ENCODE measurements around the gene RNF186.
"Not testable (repeated sequence)": the region's sequence is repeated elsewhere in the genome, so short reads cannot be mapped to it uniquely, and the experiment has no call there.

The RNF186 gene

DNA sequence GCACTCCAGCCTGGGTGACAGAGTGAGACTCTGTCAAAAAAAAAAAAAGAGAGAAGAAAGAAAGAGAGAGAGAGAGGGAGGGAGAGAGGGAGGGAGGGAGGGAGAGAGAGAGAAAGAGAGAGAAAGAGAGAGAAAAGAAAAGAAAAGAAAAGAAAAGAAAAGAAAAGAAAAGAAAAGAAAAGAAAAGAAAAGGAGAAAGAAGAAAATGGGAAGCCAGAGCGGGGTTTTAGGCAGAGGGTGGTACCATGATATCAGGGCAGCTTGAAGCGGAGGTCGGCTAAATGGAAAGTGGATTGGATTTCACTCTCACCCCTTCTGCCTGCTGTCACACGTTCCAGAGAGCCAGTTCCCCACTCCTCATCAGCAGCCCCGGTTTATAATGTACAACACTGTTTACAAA, 17.3 kb downstream of the RNF186 start:
- no peak for DNase-seq (ENCODE audit: low read depth in 2 of 2, low spot score in 1 of 2)

DNA sequence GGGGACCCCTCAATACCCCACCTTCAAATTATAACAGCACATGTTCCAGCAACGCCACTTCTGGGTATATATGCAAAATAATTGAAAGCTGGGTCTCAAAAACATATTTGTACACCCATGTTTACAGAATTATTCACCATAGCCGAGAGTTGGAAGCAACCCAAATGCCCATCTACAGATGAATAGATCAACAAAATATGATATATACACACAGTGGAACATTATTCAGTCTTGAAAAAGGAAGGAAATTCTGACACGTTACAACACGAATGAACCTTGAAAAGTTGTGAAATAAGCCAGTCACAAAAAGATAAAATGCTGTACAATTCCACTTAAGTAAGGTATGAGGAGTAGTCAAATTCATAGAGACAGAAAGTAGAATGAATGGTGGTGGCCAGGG, 20.5 kb downstream of the RNF186 start:
- DNase-seq (ENCODE audit: low read depth in 2 of 2, low spot score in 1 of 2) = no peak

DNA sequence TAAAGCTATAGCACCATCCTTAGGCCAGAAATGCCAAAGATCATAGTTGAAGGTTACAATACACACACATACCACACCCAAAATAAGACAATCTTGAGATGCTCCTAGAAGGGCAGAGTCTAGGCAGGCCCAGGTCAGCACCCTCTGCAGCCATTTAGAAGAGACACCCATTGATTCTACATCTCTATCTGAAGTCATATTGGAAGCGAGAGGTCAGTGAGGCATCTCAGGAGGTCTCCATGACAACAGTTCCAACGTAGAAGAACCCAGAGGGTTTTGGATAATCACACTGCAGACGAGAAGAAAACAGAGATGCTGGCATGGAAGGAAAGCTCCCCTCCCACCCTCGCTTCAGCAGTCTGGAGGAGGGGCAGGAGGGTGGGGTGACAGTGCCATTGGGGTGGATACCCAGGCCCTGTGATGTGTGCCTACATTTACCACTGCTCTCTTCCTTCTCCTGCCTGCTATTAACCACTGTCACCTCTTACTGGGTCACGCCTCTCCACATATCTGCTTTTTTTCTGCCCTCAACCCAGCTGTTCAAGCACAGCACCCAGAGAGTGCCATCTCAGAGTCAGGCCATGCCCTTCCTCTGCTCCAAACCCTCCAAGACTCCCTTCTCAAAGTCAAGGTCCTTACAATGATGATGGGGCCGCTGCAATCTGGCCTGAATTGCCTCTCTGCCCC, 21.6 kb downstream of the RNF186 start:
- no peak for DNase-seq (ENCODE audit: low read depth in 2 of 2, low spot score in 1 of 2)

DNA sequence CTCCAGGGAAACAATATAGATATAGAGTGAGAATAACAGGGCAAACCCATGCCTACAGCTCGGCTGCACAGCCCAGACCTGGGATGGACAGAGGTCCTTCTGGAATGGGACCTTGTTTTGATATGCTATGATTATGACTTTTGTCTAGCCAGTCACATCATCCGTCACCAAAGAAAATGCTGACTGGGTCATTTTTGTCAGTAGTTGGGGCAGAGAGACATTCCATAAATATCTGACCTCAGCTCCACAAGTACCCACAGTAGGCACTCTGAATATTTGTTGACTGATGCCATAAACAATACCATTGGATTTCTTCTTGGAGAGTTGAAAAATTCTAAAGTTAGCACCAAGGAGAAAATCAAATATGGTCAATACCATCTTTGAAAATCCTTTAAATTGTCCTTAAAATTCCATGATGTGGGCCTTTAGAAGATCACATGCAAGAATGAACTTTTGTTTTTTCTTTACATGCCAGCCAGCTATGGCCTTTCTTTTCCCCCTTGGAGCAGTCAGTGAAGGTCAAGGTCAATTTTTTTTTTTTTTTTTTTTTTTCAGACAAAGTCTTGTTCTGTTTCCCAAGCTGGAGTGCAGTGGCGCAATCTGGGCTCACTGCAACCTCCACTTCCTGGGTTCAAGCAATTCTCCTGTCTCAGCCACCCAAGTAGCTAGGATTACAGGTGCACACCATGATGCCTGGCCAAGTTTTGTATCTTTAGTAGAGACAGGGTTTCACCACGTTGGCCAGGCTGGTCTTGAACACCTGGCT, 22.7 kb downstream of the RNF186 start:
- no peak for DNase-seq (ENCODE audit: low read depth in 2 of 2, low spot score in 1 of 2)

DNA sequence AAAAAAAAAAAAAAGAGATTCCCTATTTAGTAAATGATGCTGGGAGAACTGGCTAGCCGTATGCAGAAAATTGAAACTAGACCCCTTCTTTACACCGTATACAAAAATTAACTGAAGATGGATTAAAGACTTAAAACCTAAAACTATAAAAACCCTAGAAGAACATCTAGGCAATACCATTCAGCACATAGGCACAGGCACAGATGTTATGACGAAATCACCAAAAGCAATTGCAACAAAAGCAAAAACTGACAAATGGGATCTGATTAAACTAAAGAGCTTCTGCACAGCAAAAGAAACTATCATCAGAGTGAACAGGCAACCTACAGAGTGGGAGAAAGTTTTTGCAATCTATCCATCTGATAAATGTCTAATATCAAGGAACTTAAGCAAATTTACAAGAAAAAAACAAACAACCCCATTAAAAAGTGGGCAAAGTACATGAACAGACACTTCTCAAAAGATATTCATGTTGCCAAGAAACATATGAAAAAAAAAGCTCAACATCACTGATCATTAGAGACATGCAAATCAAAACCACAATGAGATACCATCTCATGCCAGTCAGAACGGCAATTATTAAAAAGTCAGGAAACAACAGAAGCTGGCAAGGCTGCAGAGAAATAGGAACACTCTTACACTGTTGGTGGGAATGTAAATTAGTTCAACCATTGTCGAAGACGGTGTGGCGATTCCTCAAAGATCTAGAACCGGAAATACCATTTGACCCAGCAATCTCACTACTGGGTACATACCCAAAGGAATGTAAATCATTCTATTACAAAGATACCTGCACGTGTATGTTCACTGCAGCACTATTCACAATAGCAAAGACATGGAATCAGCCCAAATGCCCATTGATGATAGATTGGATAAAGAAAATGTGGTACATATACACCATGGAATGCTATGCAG, 24.8 kb downstream of the RNF186 start:
- DNase-seq (ENCODE audit: low read depth in 2 of 2, low spot score in 1 of 2) = not testable (repeated sequence)

DNA sequence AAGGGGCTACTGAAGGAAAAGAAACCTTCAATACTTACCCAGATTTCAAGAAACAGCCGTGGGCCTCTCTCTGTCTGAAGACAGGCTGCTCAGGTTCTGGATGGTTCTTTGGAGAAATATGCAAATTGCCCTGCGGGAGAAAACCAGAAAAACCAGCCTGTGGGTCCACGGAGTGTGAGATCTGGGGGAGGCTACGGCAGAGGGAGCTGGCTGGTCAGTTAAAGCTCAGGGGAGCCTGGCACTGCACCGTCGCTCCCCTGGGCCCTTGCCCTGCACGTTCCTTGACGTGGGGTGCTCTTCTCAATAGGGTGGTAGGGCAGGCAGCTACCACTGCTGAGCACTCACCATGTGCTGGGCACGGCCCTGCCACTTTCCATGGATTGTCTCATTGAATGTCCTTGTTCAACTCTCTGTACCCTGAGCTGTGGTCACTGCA, 28.1 kb downstream of the RNF186 start:
- no peak for DNase-seq (ENCODE audit: low read depth in 2 of 2, low spot score in 1 of 2)

DNA sequence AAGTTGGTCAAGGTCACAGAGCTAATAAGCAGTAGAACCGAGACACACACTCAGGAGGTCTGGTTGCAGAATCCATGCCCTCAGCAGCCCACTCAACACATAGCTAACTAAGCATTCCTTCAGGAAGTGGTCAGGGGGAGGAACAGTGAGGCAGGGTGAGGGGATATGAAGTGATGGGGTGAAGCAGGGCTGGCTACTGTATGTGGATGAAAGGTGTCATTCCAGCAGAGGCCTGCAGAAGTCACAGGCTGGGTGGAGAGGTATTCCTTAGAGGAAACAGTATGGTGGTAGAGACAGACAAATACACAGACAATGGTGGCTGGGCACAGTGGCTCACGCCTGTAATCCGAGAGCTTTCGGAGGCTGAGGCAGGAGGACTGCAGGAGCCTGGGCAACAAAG, 29.4 kb downstream of the RNF186 start:
- no peak for DNase-seq (ENCODE audit: low read depth in 2 of 2, low spot score in 1 of 2)

DNA sequence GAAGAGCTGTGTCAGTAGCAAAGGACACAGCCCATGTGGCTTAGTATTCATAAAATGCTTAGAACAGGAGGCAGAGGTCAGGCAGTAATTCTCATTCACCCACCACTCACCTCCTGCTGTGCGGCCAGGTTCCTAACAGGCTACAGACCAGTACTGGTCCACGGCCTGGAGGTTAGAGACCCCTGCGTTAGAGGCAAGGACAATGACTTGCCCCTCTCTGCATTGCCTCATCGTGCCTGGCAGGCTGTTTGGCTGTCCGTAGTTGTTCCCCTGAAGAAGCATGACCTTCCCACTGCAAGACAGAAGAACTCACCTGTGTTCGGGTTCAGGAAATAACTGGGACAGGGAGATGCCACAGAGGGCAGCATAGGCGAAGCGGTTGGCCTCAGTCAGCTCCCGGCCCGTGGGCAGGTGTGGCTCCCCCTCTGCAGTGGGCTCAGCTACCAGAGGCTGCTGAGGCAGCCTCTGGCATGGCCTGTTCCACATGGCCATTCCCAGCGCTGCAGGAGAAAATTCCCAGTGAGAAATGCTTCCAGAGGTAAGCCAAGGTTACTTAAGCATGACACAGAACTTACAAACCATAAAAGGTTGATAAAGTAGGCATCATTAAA, 34.7 kb downstream of the RNF186 start:
- DNase-seq (ENCODE audit: low read depth in 2 of 2, low spot score in 1 of 2) = no peak

DNA sequence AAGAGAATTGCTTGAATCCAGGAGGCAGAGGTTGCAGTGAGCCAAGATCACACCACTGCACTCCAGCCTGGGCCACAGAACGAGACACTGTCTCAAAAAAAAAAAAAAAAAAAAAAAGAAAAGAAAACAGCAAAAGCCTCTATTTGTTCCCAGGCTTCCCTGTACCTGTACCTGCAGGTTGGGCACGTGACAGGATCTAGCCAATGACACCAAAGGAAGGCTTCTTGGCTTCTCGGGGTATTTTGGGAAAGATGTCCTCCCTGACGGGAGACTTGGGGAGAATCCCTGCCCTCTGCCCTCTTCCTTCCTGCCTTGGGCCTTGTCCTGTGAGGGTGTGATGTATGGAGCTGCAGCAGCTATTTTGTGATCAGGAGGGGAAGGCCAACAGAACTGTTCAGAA, 38.1 kb downstream of the RNF186 start:
- no peak for DNase-seq (ENCODE audit: low read depth in 2 of 2, low spot score in 1 of 2)

DNA sequence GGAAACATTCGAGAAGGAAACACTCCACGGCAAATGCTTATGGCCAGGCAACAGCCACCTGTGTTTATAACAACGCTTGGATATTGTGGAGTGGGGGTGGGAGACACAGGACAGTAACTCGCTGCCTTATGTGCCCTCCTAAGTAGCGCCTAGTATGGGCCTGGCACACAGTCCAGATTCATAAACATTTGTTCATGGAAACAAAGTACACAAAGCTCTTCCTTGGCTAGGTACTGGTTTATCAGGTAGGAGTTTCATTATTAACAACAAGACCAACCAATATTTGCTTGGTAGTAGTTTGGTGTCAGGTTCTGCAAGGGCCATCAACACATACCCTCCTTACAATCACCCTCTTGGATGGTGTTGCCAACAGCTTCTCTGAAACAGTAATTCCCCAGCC, 38.8 kb downstream of the RNF186 start:
- DNase-seq (ENCODE audit: low read depth in 2 of 2, low spot score in 1 of 2) = no peak

DNA sequence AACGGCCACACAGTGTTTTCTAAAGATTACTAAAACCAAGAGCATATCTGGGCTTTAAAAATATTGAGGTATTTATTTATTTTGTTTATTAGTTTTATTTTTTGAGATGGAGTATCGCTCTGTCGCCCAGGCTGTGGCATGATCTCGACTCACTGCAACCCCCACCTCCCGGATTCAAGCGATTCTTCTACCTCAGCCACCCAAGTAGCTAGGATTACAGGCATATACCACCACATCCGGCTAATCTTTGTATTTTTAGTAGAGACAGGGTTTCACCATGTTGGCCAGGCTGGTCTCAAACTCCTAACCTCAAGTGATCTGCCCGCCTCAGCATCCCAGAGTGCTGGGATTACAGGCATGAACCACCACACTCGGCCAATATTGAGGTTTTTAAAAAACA, 39.3 kb downstream of the RNF186 start:
- no peak for DNase-seq (ENCODE audit: low read depth in 2 of 2, low spot score in 1 of 2)

DNA sequence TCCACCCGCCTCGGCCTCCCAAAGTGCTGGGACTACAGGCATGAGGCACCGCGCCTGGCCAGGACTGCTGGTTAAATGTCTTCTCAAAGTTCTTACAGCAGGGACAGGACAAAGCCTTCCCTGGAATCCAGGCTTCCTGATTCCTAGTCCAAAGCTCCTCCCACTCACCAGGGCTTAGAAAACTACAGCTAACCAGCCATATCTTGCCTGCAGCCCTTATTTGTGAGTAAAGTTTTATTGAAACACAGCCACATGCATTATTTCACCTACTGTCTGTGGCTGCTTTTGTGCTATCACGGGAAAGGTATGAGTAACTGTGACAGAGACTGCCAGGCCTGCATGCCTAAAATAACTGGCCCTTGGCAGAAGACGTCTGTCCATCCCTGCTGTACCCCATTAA, 39.8 kb downstream of the RNF186 start:
- no peak for DNase-seq (ENCODE audit: low read depth in 2 of 2, low spot score in 1 of 2)

DNA sequence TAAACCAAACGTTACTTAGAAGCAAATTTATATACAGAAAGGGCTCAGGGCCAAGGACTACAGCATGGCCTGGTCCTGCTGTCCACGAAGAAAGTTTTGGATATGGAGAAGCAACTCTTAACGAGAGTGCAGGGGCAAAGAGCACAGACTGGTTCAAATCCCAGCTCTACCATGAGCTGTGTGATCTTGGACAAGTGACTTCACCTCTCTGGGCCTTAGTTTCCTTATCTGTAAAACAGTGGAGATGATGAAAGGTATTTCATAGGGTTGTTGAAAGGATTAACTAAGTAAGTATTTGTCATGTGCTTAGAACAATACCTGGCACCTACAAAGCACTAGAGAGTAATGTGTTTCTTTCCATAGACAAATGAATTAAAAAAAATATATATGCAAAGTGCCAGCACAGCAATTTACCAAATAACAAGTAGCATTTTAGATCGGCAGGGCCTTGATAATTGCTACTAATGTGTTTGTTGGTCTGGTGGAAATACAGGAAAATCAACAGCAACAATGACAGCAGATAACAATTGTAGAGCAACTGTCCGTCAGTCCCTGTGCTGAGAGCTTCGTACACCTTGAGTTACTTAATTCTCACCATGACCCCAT, 40.8 kb downstream of the RNF186 start:
- DNase-seq (ENCODE audit: low read depth in 2 of 2, low spot score in 1 of 2) = no peak

DNA sequence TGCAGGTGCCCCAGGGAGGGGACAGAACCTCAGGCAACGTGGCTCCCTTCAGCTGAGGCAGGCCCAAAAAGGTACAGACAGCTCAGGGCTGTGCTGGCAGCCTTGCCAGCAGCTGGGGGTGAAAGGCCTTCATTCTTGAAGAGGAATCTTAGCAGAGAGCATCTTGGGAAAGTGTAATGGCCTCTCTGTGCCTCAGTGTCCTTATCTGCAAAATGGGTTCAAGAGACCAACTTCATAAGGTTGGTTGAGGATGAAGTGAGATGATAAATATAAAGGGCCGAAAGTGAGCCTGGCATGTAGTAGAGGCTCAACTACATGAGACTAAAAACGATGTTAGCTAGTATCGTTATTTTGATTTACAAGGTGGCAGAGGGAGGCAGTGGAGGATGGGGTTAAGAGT, 41.6 kb downstream of the RNF186 start:
- no peak for DNase-seq (ENCODE audit: low read depth in 2 of 2, low spot score in 1 of 2)

DNA sequence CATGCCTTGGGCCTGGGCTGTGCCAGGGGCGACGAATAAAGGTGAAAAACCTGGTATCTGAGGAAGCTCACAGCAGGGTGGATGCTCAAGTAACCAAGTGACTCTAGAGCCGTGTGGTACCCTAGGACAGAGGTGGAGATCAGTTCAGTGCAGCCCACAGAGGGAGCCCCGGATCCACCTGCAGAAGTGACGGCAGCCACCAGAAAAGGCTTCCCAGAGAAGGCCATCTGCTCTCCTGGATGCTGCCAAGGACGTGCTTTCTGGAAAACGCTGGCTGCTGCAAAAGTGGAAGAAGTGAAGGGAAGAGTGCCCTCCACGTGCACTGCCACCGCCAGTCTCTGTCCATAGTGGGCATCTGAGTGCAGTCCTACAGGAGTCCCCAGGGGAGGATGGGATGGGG, 43.0 kb downstream of the RNF186 start:
- DNase-seq (ENCODE audit: low read depth in 2 of 2, low spot score in 1 of 2) = no peak

DNA sequence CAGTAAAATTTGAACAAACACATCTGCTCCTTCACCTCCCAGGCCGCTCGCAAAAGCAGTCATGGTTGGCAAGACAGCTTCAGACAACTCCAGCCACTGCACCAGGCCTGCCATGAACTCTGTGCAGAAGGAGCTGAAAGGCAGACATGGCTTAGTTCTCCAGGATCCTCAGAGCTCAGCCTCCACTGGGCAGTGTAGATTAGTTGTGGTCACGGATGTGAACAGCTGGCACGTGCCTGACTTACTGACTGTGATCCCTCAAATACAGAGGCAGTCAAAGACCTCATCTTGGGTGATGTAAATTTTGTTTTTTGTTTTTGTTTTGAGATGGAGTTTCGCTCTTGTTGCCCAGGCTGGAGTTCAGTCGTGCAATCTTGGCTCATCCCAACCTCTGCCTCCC, 43.7 kb downstream of the RNF186 start:
- no peak for DNase-seq (ENCODE audit: low read depth in 2 of 2, low spot score in 1 of 2)

DNA sequence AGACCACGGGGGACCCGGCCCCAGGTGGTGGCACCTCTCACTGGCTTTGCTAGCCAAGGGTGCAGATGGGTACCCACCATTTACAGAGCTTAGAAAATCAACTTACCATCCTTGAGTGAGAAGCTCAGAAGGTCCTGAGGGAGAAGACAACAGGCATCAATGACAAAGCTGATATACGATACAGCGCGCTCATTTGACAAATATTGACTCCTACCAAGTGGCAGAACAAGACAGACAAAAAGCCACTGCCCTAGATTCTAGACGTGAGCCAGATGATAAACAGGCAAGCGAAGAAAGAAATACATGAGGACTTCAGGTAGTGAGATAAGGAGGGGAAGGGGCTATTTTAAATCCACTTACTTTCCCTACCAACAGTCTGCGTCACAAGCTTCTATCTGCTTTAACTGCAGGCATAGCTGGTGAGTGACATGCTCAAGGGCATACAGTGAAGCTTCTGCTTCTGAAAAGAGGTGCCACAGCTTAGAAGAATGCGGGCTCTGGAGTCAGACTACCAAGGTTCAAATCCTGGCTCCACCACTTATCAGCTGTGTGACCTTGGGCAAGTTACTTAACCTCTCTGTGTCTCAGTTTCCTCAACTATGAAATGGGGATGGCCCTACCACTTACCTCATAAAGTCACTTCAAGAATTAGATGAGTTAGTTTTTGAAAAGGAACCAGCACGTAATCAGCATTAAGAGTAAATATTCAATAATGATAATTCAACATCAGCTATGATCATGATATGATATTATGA, 44.5 kb downstream of the RNF186 start:
- DNase-seq (ENCODE audit: low read depth in 2 of 2, low spot score in 1 of 2) = no peak

DNA sequence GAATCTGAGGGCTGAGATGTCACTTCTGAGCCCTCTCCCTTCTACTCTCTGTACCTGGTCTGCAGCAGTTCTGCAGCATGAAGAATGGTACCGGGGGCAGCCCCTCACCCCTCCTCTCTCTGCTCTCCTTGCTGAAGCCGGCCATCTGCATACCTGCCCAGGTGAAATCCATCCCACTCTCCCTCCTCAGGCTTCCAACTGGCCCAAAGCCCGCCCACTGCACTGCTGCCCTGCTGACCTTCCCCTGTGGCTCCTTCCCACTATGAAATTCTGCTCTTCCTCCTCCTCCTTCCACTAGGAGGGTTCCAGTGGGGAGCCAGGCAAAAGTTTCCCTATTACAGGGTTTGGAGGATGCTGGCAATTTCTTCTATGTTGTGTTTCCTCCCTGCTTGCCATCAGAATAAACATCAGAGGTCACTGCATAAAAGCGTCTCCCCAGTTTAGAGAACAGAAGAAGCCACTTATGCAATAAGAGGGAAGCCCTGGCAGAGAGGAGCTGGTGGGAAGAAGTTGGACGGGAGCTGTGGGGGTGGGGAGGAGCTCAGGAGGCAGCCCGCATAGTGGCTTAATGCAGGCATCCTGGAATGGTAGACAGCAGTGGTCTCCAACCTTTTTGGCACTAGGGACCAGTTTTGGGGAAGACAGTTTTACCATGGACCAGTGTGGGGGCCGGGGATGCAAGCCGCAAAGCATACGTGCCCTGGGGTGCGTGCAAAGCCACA, 45.7 kb downstream of the RNF186 start:
- no peak for DNase-seq (ENCODE audit: low read depth in 2 of 2, low spot score in 1 of 2)

DNA sequence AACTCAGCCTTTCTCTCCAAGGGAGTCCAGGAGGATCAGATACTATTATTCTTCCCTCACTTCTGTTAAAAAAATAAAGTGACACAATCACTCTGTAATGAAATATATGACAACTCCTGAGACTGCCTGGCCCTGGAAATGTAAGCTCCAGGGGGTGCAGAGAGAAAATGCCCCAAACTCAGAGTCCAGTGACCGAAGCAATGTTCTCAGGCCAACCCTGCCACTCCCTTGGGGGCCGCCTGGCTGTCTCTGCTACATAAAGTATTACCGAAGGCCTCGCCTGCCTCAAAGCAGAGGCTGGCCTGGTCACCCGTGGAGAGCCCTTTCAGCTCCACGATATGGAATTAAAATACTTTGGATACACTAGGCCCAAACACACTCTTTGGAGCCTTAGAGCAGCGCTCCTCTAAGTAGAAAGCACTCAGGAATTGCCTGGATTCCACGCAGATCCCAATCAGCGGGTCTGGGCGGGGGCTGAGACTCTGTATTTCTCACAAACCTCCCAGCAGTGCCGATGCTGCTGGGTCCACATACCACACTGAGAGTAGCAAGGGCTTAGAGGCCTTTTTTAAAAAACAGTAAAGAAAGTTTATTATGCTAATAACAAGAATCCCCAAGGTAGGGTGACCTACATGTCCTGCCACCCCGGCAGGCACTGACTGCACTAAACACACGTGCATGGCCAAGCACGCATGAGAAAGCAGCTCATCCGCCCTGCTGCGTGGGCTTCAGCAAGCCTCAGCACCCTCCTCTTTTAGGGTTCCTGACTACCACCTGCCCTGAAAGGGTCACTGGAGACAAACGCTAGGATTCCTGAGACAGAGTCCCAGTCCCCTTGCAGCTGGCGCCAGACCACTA, 46.5 kb downstream of the RNF186 start:
- DNase-seq (ENCODE audit: low read depth in 2 of 2, low spot score in 1 of 2) = no peak
